ENCODE results near the gene CMIP.
A peak's percentile ranks its signal among the peaks of the same experiment; 100 is the strongest.

CMIP gene

DNA sequence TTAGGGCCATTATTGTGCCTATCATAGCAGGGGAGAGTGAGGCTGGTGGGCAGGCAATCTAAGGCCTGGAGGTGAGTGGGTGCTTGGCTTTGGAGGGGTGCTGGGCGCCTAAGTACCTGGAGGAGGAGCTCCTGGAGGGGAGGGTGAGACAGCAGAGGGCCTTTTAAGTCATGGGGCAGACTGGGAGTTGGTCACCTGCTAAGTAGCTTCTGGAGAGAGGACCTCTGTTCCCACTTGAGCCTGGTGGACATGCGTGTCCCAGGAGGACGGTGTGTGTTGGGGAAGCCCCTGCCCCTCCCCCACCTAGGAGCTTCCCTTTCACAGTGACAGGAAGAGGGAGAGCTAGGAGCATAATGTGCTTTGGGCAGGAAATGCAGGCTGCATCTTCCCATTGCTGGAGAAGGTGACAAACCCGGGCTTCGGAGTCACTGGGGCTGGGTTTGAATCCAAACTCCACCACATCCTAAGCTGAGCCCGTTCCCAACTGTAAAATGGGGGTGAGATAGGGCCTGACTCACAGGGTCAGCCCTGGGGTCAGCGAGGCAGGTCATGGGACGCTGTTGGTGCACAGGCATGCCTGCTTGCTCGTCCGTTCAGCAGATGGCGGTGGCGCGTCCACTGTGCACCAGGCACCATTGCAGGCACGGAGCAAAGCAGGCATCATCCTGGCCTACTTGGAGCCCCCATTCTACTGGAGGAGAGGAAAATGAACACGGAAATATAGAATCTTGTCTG is 37.9 kb downstream of the CMIP start:
- DNase-seq = no peak

GRCh38 chr16:81483064-81483969 is 38.7 kb downstream of the CMIP start:
- no peak for DNase-seq

DNA sequence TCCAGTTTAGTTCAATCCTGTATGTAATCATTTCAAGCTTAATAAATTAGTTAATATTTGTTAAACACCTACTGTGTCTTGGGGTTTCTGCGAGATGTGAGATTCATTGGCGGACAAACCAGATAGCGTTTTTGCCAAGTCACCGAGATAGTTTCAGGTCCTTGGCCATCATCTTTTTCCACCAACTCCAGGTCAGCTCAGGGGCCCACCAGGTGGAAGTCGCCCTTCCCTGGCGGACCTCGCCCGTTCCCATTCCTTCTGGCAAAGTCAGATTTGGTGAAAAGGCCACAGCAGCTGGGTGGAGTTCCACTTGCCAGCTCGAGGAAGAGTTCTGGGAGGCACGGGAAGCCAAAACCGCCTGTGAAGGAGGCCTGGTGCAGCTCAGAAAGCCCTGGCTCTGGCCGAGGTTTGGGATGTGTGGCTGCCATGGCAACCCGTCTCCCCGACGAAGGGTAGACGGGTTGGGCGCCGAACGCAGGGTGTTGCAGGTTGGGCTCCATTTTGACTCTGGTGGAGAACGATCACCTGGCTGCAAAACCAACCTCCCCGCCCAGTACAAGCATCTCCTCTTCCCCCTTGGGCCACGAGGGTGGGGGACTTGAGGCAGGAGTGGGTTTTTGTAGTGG is 39.5 kb downstream of the CMIP start:
- DNase-seq = no peak

DNA sequence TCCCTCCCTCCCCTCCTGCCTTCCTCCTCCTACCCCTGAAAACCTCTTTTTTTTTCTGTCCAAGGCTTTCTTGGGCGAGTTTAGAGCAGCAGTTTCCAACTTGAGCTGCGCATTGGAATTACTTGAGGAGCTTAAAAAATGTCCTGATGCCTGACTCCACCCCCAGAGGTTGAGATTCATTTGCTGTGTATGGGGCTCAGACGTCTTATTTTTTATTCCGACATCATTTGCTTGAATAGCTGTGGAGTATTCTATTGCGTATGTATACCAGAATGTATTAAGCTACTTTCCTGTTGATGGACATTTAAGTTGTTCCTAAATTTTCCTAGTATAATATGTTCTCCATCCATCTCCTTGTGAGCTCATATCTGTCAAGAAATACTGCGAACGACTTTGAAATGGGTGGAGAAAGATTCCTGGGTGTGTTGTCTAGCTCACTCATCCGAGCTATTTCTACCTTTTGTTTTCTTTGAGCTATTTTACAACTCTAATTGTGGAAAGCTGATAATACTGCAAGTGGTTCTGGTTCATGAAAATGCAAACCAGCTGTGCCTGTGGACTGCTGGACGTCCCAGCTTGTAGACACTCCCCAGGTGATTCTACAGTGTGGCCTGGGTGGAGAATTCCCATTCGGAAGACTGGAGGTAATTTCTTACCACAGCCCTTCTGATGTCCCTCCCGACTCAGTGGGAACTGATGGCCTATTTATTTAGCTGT is 40.5 kb downstream of the CMIP start:
- DNase-seq = no peak

DNA sequence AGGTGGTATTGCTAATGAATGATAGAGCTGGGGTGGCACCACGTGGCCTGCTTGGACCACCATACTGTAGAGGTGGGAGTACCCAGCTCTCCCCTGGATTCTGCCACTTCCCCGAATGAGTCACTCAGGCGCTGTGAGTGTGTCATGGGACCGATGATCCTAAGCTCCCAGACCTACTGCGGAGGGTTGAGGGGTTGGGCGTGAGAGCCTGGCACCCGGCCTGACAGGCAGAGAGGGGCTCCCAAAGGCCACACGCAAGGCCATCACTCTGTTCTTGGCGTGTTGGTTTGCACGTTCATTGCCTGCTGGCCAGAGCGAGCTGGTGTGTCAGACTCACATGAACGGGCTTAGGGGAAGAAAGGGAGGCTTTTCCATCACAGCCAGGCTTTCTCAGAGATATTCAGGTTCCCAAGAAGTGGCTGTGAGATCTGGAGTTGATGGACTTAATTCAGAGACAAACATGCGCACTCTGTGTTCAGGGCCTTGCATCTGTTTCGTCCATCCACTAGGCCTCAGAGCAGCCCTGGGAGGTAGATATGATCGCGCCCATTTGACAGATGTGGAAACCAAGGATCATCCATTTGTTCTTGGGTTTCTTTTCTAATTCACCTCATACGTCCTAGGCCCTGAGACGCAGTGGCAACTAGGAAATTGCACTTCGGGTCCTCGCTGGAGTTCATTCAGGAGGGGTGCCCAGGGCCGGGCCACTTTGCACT is 41.4 kb downstream of the CMIP start:
- DNase-seq = no peak

DNA sequence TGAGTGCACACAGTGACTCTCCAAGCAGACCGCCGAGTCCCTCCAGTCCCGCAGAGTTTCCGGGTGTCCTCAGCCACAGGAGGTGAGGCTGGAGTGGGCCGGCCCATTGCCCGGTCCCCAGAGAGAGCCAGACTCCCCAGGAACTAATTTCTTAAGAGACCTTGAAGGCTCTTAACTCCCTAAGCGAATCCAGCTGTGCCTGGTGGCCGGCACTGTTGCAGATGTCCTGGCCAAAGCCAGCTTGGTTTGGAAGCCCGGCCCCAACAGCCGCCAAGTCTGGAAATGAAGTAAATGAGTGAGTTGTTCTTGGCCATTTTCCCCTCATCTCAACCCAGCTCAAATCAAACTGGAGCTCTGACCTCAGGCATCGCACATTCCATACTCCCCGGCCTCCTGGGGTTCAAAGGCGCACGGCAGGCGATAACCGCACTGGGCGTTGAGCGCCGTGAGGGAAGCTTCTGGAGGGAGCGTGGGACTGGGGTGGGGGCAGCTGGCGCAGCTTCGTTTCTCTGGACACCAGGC is 42.0 kb downstream of the CMIP start:
- no peak for DNase-seq

GRCh38 chr16:81487301-81487720 is 42.7 kb downstream of the CMIP start:
- no peak for DNase-seq

GRCh38 chr16:81488687-81489411 is 44.2 kb downstream of the CMIP start:
- DNase-seq = no peak

- DNase-seq = no peak
These were observed 45.1 kb downstream of the CMIP start for GRCh38 chr16:81489547-81490267.

DNA sequence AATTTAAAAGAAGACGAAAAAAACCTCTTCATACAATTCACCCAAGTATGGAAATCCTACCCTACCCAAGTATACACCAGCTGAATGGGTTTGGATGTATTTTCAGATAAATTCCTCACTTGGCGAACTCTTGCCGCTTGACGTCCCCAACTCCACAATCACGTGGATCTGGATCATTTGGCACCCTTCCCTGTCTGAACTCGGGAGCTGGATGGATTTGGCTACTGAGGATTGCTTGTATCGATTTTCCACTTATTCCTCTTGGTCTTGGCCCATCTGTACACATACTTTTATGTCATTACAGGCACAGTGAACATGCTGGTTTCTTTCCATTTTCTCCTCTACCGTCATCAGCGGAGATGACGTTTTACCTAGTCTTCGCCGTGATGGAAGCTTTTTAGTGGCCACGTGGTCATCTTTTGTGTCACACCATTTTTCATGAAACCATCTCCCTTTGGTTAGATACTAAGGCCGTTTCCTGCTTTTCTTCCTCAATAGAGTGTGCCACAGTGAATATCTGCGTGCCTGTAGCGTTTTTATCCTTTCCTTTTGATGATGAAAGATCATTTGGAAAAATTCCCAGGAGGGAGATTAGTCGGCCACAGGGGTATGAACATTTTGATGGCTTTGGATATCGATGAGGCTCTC is 47.1 kb downstream of the CMIP start:
- DNase-seq = no peak

- DNase-seq = no peak
These were observed 47.7 kb downstream of the CMIP start for GRCh38 chr16:81492311-81492761.

DNA sequence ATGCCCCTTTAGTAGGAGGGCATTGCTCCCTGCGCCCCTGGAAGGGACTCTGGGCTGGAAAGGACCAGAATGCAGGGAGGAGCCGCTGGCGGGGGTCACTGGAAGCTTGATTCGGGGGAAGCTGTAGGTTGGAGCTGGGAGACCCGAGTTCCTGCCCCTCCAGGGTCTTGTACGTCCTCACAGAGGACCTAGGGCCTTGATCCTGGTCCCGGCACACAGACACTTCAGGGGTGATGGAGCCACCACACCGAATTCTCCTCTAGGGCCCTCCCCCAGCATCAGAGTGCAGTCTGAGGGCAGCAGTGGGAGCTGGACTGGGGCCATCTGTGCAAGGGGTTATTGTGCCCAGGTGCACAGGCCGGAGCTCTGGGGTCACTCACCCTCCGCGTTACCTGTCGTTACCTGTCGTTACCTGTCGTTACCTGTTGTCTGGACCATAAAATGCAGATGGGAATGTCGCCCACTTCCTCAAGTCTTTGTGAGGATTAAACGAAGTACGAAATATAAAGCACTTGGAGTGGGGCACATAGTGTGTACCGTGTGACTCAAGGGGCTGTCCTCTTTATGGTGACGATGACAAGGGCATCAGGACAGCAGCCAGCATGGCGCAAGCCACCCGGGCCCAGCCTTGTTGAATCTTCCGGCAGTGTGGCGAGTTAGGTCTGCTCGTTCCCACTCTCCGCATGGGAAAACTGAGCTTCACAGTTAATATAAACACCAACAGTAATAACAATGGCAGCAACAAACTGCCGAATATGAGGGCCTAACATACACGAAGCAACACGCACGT is 48.6 kb downstream of the CMIP start:
- no peak for DNase-seq

GRCh38 chr16:81493755-81494433 is 49.3 kb downstream of the CMIP start:
- peak; percentile 44 for DNase-seq

DNA sequence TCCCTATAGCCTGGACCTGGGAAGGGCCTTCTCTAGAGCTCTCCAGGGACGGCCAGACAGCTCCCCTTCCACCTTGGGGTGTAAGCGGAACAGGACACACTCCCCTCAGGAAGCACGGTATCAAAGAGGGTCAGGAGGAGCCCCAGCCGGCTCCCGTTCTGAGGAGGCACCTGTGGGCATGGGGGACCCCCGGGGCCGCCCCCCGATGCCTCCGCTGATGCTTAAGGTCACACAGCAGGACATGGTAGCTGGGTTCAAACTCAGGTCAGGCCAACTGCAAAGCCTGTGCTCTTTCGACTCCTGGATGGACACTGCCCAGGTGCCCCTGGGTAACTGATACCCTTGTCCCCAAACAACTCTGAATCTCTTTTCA is 49.8 kb downstream of the CMIP start:
- DNase-seq = no peak

- DNase-seq = no peak
These were observed 50.3 kb downstream of the CMIP start for GRCh38 chr16:81494888-81495287.

- peak; percentile 32 for DNase-seq
These were observed 51.0 kb downstream of the CMIP start for GRCh38 chr16:81495321-81496234.

- DNase-seq = no peak
These were observed 51.7 kb downstream of the CMIP start for GRCh38 chr16:81496321-81496720.
